ENCODE results near the gene IL16. TPM values are rescaled to one million over a fixed set of nuclear protein-coding genes. Genes with fewer than 3 reads are reported as not detected.

IL16 gene
- total and polyA plus RNA-seq, 4 donors, result 1.9 to 6.9 (median 4.4) TPM

GRCh38 chr15:81282911-81283310 lies 86.2 kb downstream of the IL16 start:
- Histone ChIP-seq H3K27me3 (ENCODE audit: control insufficient read depth in 4 of 4, insufficient read depth in 4 of 4, low read length in 3 of 4) (no peaks in the 10 kb centered on the region), H3K9ac (ENCODE audit: low read depth in 1 of 2, low read length in 2 of 2) (no peak overlapping the region), H3K36me3 (ENCODE audit: control insufficient read depth in 4 of 4, insufficient read depth in 3 of 4, low read depth in 1 of 4, low read length in 3 of 4) (no peaks in the 10 kb centered on the region), H3K4me1 (ENCODE audit: control insufficient read depth in 4 of 4, insufficient read depth in 4 of 4, low read length in 3 of 4) (peaks cover 7 to 22% (median 12%) of the 10 kb centered on the region in 4 donors), H3K9me3 (ENCODE audit: control insufficient read depth in 4 of 4, low read length in 3 of 4) (no peaks in the 10 kb centered on the region), H3K27ac (ENCODE audit: low read depth in 1 of 2, low read length in 2 of 2) (no peak overlapping the region), H3K4me3 (ENCODE audit: low read depth in 1 of 3, low read length in 3 of 3) (no peak overlapping the region)
- WGBS, result 98% methylated on average over 5 of the region's 5 CpGs
- TF ChIP-seq ZBTB33 (IDR thresholded peaks at IDR 0.05) (no peak), REST (IDR thresholded peaks at IDR 0.05) (no peak), FOXA1 (IDR thresholded peaks at IDR 0.05) (no peak), ATF3 (IDR thresholded peaks at IDR 0.05) (no peak)
- DNase-seq (ENCODE audit: low spot score), result no peak

GRCh38 chr15:81284256-81285031 lies 87.8 kb downstream of the IL16 start:
- peaks cover 2 to 11% (median 3%) of the 10 kb centered on the region in 4 donors for H3K4me1 ChIP-seq (ENCODE audit: control insufficient read depth in 4 of 4, insufficient read depth in 4 of 4, low read length in 3 of 4)
- H3K4me3 ChIP-seq (ENCODE audit: low read depth in 1 of 3, low read length in 3 of 3), result no peak overlapping the region
- H3K9ac ChIP-seq (ENCODE audit: low read depth in 1 of 2, low read length in 2 of 2), result no peak overlapping the region
- H3K36me3 ChIP-seq (ENCODE audit: control insufficient read depth in 4 of 4, insufficient read depth in 3 of 4, low read depth in 1 of 4, low read length in 3 of 4), result no peaks in the 10 kb centered on the region
- no peaks in the 10 kb centered on the region for H3K9me3 ChIP-seq (ENCODE audit: control insufficient read depth in 4 of 4, low read length in 3 of 4)
- no peak for DNase-seq (ENCODE audit: low spot score)
- H3K27ac ChIP-seq (ENCODE audit: low read depth in 1 of 2, low read length in 2 of 2), result no peak overlapping the region
- 67% methylated on average over 5 of the region's 5 CpGs for WGBS
- H3K27me3 ChIP-seq (ENCODE audit: control insufficient read depth in 4 of 4, insufficient read depth in 4 of 4, low read length in 3 of 4), result no peaks in the 10 kb centered on the region
- no peak for TF ChIP-seq SP1 (IDR thresholded peaks at IDR 0.05)
- TF ChIP-seq REST (IDR thresholded peaks at IDR 0.05), result peak; percentile 50

All from liver (tissue), 9 donors.